HG02870 (cell line): ENCODE measurements around the gene VSTM2L.
"Not testable (repeated sequence)": the region's sequence is repeated elsewhere in the genome, so short reads cannot be mapped to it uniquely, and the experiment has no call there.

Experiments used
- ATAC-seq: cut with Tn5 transposase; IDR thresholded peaks from one replicate; pipeline ENCODE4 v1.9.1; 2021; ENCODE audit warnings: mild to moderate bottlenecking, moderate library complexity; ENCODE audit not compliant: unreplicated experiment

The VSTM2L gene, protein sequence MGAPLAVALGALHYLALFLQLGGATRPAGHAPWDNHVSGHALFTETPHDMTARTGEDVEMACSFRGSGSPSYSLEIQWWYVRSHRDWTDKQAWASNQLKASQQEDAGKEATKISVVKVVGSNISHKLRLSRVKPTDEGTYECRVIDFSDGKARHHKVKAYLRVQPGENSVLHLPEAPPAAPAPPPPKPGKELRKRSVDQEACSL

DNA sequence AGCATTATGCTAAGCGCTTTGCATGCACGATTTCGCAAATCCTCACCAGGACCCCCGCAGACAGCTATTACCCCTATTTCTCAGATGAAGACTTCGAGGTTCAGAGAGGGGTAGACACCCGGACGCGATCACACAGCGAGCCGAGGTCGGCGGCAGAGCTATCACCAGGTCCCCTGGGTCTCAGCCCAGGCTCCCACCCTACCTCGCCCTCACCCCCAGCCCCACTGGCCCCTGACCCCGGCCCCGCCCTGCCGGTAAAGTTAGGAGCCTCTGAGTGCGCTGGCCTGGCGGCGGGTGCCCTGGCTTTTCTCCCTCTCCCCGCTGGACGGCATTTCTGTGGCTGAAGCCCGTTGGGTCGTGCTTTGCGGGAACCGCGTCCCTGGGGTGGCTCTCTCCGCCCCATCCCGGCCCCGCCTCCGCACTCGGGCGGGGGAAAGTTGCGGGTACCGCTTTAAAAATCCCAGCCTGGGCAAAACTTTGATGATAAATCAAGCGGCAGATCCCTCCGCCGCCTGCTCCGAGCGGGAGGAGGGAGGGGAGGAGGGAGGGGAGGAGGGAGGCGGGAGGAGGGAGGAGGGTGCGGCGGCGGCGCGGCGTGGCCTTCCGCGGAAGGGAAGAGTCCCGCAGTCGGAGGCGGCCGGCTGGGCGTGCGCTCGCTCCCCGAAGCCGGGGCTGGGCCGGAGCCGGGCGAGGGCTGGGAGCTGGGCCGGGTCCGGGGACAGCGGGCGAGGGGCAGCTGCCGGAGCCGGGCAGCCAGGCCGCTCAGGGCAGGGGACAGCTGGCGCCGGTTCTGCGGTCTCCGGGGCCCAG lies at the start of gene VSTM2L:
VSTM2L (plus strand) TSS at position 624 of the 810 bp plus-strand sequence. CDS start 224 bp downstream, outside the sequence.
- ATAC-seq: no peak

DNA sequence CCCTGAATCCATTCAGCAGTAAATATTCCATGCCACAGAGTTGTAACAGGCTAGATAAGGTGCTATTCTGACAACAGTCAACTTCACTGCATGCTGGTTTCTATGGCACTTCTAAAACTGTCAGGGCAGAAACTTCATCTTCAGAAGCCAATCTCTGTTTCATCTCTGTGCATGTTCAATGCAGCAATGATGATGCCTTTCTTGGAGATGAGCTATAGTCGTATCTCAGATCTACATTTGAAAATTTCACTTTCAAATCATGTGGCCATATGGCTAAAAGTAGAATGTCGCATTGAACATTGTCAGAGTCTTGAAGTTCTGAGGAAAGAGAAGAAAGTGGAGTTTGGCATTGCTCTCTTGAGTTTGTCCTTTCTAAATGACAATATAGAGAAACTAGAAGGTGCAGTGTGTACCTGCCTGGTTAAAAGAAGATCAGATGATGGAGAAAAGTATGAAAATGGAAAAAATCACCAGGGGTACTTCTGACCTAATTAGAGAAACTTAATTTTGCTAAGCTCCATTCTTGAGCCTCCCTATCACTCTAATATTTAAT lies 49.0 kb upstream of the VSTM2L start:
- peak; percentile 81 for ATAC-seq

DNA sequence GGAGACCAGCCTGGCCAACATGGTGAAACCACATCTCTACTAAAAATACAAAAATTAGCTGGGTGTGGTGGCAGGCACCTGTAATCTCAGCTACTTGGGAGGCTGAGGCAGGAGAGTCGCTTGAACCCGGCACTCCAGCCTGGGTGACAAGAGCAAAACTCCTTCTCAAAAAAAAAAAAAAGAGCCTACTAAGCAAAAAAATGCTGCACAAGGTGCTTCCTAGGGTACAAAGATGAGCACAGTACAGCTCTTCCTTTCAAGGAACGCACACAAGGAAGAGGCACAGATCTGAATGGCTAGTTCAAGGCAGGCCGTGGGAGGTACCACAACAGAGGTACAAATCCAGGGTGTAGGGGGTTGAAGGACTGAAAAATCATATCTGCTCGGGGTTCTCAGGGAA lies 46.9 kb upstream of the VSTM2L start:
- ATAC-seq: not testable (repeated sequence)

DNA sequence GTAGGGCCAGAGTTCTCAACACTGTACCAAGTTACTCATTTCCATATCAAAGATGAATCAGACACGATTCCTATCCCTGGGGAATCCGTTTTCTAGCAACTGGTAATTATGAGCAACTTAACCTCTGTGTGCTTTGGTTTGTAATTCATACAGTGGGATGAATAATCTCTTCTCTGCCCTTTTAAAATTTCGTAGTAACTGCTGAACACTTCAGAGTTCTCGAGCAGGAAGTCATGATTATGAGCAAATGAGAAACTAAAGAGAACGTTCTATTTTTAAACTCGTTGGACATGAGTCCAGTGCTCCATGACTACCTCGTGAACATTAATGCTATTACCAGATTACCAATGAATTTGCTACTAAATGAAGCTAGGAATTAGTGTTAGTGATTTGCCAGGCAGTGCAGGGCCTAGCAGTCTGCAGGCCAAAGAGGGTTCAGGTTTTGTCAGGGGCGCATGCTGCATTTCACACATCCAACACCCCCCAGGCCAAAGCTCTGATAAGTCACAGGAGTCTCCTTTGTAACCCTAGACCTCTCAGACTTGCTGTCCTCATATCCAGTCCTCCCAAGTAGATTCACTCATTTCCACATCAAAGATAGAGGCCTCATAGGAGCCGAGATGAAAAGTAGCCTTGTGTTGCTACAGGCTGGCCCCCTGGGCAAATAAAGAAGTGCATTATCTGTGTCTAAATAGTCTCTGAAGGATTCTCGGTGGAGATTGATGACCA lies 45.8 kb upstream of the VSTM2L start:
- ATAC-seq: no peak

DNA sequence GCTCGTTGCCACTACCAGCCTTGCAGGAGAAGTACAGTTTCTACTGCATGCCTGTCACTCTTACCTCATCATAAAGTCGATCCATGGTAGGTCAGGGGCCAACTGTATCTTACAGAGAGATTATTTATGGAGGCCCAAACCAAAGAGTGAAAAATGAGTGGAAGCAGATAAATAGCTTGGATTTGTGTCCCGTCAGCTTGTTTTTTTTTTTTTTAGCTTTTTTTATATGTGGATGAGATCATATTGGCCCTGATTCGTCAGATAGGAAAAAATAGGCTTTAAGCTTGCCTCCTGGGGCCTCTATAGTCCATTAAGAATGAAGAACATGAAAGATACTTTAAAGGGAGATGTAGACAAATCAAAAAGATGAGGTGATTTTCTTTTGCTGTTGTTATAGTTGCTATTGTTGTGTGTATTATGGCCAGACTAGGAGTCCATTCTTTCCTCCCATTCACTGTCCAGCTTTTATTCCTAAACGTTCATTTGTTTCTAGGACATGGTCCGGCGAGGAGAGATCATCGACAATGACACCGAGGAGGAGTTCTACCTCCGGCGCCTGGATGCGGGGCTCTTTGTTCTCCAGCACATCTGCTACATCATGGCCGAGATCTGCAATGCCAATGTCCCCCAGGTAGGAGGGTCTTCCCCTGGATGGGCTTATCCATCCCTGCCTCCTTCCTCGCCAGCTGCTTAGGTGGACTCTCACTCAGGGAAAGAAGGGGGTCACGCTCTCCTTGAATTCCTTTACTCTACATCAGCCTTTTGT lies 43.3 kb upstream of the VSTM2L start:
- no peak for ATAC-seq

DNA sequence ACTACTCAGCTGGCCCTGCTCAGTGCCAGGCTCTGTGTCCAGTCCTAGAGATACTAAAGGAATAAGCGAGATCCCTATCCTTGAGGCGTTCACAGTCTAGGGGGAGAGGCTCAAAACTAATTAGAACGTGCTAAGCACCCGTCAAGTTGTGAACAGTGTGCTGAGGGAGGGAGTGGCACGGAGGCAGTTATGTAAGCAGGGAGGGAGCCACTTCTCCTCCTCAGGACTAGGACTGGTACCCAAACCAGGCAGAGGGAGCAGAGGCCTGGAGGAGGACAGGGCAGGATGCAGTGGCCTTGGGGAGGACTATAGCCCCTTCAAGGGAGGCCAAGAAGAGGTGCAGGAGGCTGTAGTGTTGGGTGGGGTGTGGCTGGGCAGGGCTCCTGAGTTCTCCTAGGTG lies 39.6 kb upstream of the VSTM2L start:
- ATAC-seq: no peak

DNA sequence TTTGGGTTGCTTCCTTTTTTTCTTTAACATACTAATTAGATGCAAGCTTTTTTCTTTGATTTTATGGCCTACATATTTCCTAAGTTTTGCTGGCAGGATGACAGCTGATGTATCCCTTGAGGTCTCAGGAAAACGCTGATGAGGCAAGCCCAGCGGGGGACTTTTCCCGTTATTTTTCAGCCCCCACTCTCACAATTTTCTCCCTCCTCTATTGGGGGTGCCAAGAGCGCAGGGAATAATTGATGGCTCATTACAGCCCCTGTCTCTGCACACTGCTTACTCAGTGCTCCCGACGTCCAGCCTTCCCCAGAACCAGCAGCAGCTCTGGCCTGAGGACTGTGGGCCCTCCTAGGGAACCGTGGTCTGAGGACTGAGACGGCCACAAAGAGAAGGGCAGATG lies 38.6 kb upstream of the VSTM2L start:
- ATAC-seq: no peak

DNA sequence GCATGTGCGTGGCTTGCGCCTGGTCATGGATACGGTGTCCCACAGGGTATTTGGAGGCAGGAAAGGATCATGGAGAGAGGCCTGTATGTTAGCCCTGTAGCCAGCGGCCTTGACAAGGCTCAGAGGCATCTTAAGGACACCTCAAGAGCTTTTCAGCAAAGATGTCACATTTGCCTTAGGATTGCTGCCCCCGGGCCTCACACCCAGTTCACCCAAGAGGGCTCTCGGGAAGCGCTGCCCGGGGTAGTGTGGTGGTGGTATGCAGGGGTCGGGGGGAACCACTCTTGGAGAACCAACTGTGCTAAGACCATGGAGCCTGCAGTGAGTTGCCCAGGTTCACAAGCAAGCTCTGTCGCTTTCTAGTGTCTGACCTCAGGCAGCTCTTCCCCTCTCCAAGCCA lies 36.9 kb upstream of the VSTM2L start:
- ATAC-seq: no peak

DNA sequence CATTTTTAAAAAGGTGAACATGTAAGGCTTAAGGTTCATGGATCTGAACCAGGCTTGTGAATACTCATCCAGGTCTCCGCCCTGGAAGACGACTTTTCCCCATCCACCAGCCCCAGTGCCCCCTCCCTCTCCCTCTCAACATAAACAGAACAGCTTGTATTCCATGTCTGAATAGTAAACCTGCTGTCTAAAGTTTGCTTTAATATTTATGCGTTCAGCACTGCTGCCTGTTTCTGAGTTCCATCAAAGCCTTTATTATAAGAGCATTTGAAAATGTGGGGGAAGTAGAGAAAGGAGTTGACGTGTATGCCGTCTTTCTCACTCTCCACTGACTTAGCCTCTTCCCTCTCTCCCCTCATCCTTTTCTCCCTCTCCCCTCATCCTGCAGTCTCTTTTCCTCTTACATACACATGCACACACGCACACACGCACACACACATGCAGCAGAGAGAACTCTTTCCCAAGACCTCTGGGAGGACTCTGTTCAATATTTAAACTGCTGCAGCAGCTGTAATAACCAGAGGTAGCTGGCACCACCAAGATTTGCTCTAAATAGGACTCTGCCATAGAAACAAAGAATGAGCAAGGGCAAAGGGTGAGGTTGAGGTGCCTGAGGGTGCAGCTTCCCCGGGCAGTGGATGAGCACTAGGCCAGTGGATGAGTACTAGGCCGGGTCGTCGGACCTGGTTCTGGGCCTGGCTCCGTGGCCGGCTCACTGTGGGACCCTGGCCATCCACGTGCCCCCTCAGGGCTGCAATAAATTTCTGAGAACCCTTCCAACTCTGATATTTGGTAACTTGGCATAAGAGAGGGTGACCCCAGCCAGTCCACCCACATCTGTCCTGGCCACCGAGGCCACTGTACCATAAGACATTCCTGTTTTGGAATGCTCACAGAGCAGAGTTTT lies 35.4 kb upstream of the VSTM2L start:
- ATAC-seq: no peak

DNA sequence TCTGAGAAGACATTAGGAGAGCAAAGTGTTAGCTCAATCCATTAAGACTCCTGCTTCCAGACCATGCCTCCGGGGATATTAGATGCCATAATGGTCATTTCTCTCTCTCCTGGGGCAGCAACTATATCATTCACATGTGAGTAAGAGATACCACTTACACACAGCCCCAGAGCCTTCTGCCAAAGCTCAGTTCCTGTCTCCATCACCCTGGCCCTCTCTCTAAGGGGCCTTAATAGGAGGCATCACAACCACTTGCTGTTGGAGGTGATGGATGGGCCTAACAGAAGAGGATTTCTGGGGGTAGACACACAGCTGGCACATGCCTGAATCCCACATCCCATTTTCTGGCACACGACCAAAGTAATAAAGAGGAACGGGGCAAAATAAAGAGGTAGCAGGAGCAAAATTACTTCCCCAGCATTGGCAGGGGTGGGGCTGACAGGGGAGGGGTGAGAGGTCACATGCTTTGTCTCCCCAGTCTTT lies 34.0 kb upstream of the VSTM2L start:
- ATAC-seq: no peak

DNA sequence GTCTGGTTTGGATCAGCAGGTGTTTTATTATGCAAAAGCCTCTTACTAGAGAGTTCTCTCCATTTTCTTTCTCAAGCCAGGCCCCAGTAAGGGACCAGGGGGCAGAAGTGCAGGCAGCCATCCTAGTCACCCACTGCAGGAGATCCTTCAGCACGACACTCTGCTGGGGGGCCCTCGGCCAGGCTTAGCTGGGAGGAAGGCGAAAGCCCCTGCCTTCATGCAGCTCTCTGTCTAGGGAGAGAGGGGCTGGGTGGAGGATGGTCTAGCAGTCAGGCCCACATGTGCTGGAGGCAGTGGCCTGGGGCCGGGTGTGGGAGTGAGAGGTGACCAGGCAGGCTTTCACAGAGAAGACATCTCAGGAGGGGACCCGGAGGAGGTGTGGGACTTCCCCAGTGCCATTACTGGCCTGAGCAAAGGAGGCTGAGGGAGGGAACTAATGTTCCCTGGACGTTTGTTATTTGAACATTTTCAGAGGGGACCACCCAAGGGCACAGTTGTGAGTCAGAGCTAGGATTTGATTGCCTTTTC lies 33.5 kb upstream of the VSTM2L start:
- no peak for ATAC-seq

DNA sequence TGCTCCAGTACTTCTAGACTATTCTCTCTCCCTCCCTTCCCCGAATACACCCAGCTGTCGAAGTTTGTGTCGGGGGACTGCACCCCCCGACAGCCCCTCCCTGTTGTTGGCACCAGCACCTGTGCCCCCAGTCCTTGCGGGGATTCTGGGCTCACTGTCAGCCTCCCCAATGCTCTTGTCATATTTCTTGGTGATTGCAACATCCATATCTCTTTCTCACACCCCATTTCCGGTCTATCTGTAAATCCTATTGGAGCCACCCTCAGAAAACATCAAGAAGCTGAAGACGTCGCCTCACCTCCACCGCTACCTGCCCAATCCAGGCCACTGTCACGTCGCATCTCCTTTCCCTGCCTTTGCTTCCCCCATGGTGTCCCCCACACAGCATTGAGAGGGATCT lies 32.6 kb upstream of the VSTM2L start:
- ATAC-seq: no peak

DNA sequence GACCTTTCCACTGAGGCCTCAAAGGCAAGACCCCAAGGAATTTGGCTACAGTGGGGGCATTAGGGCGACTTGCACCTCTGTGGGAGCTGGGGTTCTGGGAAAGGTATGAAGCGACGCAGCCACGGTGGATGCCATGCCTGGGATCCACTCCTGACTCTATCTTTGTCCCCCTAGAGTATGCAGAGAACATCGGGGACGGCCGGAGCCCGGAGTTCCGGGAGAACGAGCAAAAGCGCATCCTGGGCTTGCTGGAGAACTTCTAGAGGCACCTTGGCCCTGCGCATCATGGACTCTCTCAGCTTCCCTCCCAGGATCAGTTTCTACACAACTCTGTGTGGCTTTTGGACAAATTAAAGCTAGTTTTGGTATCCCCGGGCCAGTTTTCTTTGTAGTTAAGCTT lies 31.2 kb upstream of the VSTM2L start:
- no peak for ATAC-seq

DNA sequence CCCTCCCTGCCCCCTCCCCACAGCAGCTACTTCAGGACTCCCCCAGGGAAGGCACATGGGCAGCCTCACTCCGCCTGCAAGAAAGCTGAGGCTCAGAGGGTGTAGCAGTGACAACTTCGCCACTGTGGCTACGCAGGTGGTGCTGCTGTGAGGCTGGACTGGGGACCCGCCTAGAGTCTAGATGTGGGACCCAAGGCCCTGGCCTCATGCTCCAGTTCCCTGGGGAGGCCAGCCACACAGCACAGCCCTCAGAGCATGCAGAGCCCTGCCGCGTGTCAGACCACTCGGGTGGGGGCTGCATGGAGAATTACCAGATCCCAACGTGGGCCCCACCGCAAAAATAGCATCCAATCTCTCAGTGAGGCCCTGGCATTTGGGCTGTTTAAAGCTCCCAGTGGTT lies 30.8 kb upstream of the VSTM2L start:
- ATAC-seq: no peak

DNA sequence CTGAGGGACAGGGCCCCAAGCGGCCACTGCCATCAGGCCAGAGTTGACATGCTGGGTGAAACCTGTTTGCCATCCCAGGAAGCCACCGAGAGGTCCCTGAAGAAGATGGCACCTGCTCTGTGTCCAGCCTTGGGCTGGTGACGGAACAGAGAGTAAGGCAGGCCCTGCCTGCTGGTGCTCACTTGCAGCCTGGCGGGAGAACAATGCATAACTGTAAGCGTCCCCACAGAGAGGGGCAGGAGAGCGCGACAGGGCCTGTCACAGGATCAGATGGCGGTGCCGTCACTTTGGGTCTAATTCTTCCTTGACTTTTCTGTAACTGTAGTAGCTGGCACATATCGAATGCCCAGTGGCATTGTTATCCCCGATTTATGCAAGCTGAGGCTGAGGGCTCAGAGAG lies 29.0 kb upstream of the VSTM2L start:
- no peak for ATAC-seq

DNA sequence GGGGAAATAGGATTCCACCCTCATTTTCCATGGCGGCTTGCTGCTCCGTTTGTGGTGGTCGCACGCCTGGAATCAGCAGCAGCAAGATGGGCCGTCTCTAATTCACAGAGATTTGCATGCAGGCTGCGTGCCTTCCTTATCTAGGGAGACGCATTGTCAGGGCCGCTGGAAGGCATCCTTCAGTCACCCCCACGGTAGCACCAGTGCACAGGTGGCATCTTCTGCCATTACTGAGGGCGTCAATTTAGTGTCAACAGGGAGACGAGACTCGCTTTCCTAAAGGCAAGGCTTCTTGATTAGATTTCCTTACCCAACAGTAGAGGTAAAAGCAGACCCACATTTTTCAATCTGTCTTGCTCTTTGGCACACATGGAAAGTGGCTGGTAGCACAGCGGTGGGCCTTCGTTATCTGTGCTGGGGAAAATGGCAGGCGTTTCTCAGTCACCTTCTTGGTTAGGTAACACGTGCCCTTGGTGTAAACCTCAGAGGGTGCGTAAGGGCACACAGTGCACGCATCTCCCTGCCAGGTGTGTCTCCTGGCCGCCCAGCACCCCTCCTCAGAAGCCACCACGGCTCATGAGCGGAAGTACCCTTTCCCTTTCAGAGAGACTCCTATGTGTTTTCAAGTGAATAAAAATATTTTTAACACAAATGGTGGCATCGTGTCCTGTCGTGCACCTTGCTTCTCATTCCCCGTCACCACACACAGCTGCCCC lies 27.3 kb upstream of the VSTM2L start:
- ATAC-seq: no peak

DNA sequence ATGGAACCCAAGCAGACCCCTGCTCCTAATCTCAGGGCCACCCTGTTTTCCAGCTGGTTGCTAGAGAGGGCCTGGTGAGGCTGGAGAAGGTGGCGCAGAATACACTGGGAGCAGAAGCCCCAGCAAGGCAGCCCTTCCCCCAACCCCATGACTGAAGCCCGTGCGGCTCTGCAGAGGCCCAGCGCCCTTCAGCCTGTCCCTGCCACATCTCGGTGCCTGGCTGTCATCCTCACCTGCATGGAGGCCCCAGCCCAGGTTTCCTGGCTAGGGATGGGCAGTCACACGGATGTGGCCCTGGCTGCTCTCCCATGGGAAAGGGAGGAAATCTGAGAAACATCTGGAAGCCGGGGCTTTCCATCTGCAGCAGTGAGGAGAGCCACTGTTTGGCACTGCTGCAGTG lies 26.1 kb upstream of the VSTM2L start:
- no peak for ATAC-seq

DNA sequence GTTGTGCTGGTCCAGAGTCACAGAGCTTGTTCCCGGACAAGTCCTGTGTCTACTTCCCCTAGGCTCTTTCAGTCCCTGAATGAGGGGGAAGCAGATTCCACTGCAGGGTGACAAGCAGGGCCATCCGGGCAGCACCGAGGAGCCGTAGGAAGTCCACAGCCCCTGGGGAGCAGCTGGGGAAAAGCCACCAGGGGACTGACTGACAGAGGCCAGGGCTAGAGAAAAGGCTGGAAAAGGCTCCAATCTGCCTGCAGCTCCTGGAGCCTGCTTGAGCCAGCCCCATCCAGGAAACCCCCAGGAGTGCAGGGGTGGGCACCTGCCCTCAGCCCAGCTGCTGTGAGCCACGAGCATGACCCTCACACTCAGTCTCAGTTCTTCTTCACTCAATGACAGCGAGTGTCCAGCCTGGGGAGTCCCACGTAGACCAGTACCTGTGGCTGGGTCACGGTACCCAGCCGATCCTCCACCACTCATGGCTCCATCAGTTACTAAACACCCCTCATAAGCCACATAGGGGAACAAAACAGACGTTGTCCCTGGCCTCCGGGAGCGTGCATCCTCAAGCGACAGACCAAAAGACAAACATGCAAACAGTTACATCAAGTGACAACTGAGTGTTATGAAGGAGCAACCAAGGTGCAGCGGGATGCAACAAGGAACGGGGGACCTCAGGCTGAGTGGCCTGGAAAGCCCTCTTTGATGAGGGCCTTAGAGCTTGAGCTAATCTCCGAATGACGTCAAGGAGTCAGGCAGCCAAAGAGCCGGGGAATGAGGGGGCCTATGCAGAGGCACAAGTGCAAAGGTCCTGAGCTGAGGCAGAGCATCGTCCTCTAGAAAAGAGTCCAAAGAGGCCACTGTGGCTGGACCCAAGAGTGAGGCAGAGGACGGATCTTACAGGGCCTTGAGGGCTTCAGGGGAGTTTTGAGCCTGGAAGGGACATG lies 24.8 kb upstream of the VSTM2L start:
- no peak for ATAC-seq
